ENCODE measurements around the gene NELFB.
"Not testable (repeated sequence)": the region's sequence is repeated elsewhere in the genome, so short reads cannot be mapped to it uniquely, and the experiment has no call there.

The NELFB gene

GRCh38 chr9:137247916-137248175 lies 7.3 kb upstream of the NELFB start:
- no peak for DNase-seq

DNA sequence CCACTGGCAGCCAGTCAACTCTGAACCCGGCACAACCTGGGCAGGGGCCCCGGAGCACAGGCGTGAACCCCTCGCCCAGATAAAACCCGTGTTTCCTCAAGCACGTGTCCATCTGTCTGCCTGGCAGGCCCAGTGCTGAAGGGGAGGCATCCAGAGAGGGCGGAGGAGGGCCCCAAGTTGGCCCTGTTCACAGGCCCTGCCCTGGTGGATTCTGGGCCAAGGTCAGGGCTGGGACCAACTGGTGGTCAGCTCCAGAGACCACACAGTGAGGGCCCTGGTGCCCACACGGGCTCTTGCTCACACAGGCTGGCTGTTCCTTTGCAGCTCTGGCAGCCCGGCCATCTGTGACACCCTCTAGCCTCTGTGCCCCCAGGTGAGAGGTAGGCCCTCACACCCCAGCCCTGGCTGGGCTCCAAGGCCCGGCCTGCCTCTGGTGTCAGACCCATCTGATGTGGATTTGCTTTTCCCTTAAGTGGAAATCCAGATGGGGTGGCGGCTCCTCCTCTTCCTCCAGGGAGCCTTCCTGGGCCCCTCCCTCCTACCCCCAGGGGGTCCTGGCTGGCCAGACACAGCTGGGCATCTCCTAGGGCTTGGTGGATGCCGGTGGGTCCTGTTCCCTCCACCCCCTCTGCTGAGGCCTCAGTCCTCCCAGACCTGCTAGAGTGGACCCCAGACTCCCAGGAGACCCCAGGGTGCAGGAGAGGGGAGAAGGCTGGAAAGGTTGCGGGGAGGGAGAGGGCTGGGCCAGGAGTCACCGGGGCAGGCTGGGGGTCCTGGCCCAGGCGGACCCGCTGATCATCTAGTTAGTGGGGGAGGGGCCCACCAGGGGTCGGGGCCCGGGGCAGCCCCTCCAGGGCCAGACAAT lies 4.6 kb upstream of the NELFB start:
- no peak for DNase-seq

- DNase-seq, result no peak
These were observed 4.0 kb upstream of the NELFB start, which contains the start of gene STPG3 for GRCh38 chr9:137251194-137251461. TSS of gene STPG3 (plus strand) at chr9:137251286. CDS start at chr9:137251287, 1 bp downstream.

- DNase-seq, result no peak
These were observed 3.4 kb upstream of the NELFB start for GRCh38 chr9:137251490-137252268.

GRCh38 chr9:137252555-137253506 lies 2.3 kb upstream of the NELFB start:
- no peak for DNase-seq

GRCh38 chr9:137253717-137254623 lies 1.2 kb upstream of the NELFB start:
- DNase-seq, result no peak

GRCh38 chr9:137255448-137256114 lies 454 bp downstream of the NELFB start:
- no peak for DNase-seq

GRCh38 chr9:137256362-137256761 lies 1.2 kb downstream of the NELFB start:
- DNase-seq, result no peak

DNA sequence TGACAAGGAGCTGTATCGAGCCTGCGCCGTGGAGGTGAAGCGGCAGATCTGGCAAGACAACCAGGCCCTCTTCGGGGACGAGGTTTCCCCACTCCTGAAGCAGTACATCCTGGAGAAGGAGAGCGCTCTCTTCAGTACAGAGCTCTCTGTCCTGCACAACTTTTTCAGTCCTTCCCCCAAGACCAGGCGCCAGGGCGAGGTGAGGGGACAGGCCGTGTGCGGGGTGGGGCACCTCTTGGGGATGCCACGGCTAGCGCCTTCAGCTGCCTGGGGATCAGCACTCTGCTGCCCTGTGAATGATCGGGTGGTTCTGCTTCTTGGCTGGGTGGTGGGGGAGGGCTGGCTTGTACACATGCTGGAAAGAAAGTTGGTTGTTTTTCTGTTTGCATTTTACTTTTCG lies 1.7 kb downstream of the NELFB start:
- no peak for DNase-seq

DNA sequence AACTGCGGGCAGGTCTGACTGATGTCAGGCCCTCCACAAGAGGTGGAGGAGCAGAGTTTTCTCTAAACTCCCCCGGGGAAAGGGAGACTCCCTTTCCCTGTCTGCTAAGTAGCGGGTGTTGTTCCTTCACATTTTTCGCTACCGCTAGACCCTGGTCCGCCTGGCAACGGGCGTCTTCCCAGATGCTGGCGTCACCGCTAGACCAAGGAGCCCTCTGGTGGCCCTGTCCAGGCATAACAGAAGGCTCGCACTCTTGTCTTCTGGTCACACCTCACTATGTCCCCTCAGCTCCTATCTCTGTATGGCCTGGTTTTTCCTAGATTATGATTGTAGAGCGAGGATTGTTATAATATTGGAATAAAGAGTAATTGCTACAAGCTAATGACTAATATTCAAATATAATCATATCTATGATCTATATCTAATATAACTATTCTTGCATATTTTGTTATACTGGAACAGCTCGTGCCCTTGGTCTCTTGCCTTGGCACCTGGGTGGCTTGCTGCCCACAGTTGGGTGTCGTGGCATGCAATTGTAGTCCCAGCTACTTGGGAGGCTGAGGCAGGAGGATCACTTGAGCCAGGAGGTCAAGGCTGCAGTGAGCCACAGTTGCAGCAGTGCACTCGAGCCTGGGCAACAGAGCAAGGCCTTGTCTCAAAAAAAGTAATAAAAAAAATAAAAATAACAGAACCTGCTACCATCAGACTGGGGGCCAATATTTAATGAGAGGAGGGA lies 7.2 kb downstream of the NELFB start:
- not testable (repeated sequence) for DNase-seq

DNA sequence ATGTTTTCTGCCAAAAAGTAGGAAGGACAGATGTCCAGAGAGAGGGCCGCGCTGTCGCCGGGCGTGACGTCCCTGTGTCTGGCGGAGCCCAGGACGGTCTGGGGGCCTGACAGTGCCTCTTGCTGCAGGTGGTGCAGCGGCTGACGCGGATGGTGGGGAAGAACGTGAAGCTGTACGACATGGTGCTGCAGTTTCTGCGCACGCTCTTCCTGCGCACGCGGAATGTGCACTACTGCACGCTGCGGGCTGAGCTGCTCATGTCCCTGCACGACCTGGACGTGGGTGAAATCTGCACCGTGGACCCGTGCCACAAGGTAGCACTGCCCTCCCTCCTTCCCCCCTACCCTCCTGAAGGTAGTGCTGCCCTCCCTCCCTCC lies 7.8 kb downstream of the NELFB start:
- DNase-seq, result no peak

DNA sequence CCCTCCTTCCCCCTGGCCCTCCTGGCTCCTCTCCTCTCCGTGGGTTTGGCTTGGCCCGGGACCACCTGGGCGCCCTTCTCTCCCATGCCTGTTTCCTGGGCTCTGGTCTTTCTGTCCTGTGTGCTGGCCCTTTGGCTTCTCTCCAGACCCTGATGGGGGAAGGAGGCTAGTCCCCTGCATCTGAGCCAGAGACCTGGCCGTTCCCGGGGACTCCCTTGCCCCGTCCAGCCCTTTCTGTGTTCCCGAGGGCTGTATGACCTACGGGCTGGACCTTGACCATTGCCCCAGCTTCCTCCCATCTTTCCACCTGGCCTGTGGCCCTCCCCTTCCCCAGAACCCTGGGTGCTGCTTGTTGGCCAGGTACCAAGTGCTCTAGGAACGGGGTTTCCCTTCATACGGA lies 8.4 kb downstream of the NELFB start:
- DNase-seq, result no peak

GRCh38 chr9:137264067-137264466 lies 8.9 kb downstream of the NELFB start:
- DNase-seq, result no peak

DNA sequence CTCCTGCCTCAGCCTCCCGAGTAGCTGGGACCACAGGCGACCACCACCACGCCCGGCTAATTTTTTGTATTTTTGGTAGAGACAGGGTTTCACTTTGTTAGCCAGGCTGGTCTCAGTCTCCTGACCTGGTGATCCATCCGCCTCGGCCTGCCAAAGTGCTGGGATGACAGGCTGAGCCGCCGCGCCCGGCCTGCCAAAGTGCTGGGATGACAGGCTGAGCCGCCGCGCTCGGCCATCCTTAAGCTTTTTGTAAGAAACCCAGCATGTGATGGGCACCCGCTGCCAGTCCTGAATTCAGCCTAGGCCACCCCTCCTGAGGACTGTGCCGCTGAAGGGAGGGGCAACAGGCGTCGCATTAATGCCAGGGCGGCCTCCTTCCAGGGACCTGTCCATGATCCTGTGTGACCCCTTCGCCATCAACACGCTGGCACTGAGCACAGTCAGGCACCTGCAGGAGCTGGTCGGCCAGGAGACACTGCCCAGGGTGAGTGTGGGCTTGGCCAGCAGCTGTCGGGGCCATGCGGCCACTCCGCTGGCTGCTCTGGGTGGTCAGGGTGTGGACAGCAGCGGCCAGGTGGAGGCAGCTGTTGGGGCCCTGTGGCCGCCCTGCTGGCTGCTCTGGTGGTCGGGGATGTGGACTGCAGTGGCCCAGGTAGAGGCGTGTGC lies 10.5 kb downstream of the NELFB start:
- no peak for DNase-seq

DNA sequence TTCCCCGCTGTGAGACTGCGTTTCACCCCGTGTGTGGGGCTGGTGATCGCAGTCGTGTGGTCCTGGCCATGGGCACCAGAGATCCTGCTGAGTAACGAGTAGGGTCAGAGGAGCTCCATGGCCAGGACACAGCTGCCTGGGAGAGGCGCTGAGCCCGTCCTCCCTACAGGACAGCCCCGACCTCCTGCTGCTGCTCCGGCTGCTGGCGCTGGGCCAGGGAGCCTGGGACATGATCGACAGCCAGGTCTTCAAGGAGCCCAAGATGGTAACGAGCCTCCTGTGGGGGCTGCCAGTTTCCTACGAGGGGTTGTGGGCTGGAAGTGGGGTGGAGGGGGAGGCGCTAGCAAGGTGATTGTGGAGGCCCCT lies 11.0 kb downstream of the NELFB start:
- DNase-seq, result no peak

GRCh38 chr9:137266585-137267453 lies 11.7 kb downstream of the NELFB start:
- DNase-seq, result peak; percentile 15

GRCh38 chr9:137267933-137268355 lies 12.8 kb downstream of the NELFB start:
- no peak for DNase-seq

GRCh38 chr9:137268538-137269201 lies 13.5 kb downstream of the NELFB start:
- no peak for DNase-seq

DNA sequence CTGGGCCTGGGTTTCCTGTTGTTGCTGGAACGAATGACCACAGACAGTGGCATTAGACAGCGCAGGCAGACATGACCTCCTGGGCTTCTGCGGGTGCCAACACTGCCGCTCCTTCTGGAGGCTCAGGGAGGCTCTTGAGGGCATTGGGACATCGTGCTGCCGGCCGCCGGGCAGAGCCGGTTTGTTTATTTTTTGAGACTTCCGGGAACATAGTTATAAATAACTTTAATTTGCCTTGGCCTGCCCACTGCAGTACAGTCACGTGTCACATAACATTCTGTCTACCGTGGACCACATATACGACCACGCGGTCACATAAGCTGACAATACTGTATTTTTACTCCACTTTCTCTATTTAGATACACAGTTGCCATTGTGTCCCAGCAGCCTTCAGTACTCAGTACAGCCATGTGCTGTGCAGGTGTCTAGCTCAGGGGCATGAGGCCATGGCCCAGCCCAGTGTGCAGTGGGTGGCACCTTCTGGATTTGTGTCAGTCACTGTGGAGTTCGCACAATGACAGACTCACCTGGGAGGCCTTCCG lies 14.2 kb downstream of the NELFB start:
- DNase-seq, result no peak

Measured in activated CD8-positive, alpha-beta memory T cell treated with anti-CD3 and anti-CD28 coated beads, Interleukin-2, amount 50 U/mL, for 4 hours (primary cell).